Liver (tissue), 9 donors: ENCODE measurements around the gene TUBA1C. TPM values are rescaled to one million over a fixed set of nuclear protein-coding genes. Genes with fewer than 3 reads are reported as not detected.

Experiments used
- DNase-seq: peaks from one replicate; pipeline ENCODE4 v3.0.0-alpha.2; 2017; ENCODE audit warnings: low spot score
- H3K27ac ChIP-seq, 2 donors: one replicate each; pipeline ENCODE4 v1.7.0; 2013; ENCODE audit warnings: inconsistent platforms in 2 of 2, low read length in 2 of 2, control low read depth in 1 of 2, low read depth in 1 of 2, mild to moderate bottlenecking in 1 of 2
- H3K27me3 ChIP-seq, 4 donors: one replicate each; pipeline versions ENCODE4 v1.6.1 to v1.7.0; 2013; ENCODE audit warnings: low read length in 3 of 4, inconsistent platforms in 1 of 4, mild to moderate bottlenecking in 1 of 4, moderate library complexity in 1 of 4; ENCODE audit not compliant: control insufficient read depth in 4 of 4, insufficient read depth in 4 of 4
- H3K36me3 ChIP-seq, 4 donors: one replicate each; pipeline versions ENCODE4 v1.6.1 to v1.7.0; 2013; ENCODE audit warnings: low read length in 3 of 4, mild to moderate bottlenecking in 3 of 4, low read depth in 1 of 4, moderate library complexity in 1 of 4; ENCODE audit not compliant: control insufficient read depth in 4 of 4, insufficient read depth in 3 of 4
- H3K4me1 ChIP-seq, 4 donors: one replicate each; pipeline versions ENCODE4 v1.6.1 to v1.7.0; 2013; ENCODE audit warnings: low read length in 3 of 4, mild to moderate bottlenecking in 3 of 4, moderate library complexity in 1 of 4; ENCODE audit not compliant: control insufficient read depth in 4 of 4, insufficient read depth in 4 of 4
- H3K4me3 ChIP-seq, 3 donors: one replicate each; pipeline versions ENCODE4 v1.6.1 to v1.7.0; 2013; ENCODE audit warnings: low read length in 3 of 3, control low read depth in 1 of 3, low read depth in 1 of 3, mild to moderate bottlenecking in 1 of 3
- H3K9ac ChIP-seq, 2 donors: one replicate each; pipeline ENCODE4 v1.7.0; 2013; ENCODE audit warnings: low read length in 2 of 2, mild to moderate bottlenecking in 2 of 2, moderate library complexity in 2 of 2, control low read depth in 1 of 2, low read depth in 1 of 2
- H3K9me3 ChIP-seq, 4 donors: one replicate each; pipeline versions ENCODE4 v1.6.1 to v1.7.0; 2013; ENCODE audit warnings: low read length in 3 of 4; ENCODE audit not compliant: control insufficient read depth in 4 of 4
- EGR1 ChIP-seq, 2 donors: IDR thresholded peaks; 2 replicates each; pipeline ENCODE4 v1.6.1; 2016 to 2018; ENCODE audit warnings: antibody characterized with exemption in 2 of 2, low read depth in 2 of 2
- FOXA1 ChIP-seq: IDR thresholded peaks from 2 replicates; pipeline ENCODE4 v1.6.1; 2016; ENCODE audit warnings: antibody characterized with exemption
- FOXA2 ChIP-seq: IDR thresholded peaks from 2 replicates; pipeline ENCODE4 v1.6.1; 2016; ENCODE audit warnings: antibody characterized with exemption
- HNF4A ChIP-seq, 2 donors: conservative IDR thresholded peaks; 2 replicates each; pipeline ENCODE4 v1.6.1; 2016; ENCODE audit warnings: antibody characterized with exemption in 2 of 2, mild to moderate bottlenecking in 2 of 2
- HNF4G ChIP-seq: IDR thresholded peaks from 2 replicates; pipeline ENCODE4 v1.6.1; 2016; ENCODE audit warnings: antibody characterized with exemption
- JUND ChIP-seq, 2 donors: IDR thresholded peaks; 2 replicates each; pipeline ENCODE4 v1.6.1; 2016; ENCODE audit warnings: antibody characterized with exemption in 2 of 2
- RAD21 ChIP-seq, 2 donors: IDR thresholded peaks; 2 replicates each; pipeline ENCODE4 v1.6.1; 2016; ENCODE audit warnings: antibody characterized with exemption in 2 of 2, mild to moderate bottlenecking in 2 of 2
- RXRA ChIP-seq, 2 donors: IDR thresholded peaks; 2 replicates each; pipeline ENCODE4 v1.6.1; 2017 to 2018; ENCODE audit warnings: antibody characterized with exemption in 2 of 2, mild to moderate bottlenecking in 1 of 2
- SP1 ChIP-seq: IDR thresholded peaks from 2 replicates; pipeline ENCODE4 v1.6.1; 2018; ENCODE audit warnings: antibody characterized with exemption, mild to moderate bottlenecking
- YY1 ChIP-seq: IDR thresholded peaks from 2 replicates; pipeline ENCODE4 v1.6.1; 2016; ENCODE audit warnings: antibody characterized with exemption, mild to moderate bottlenecking
- WGBS: extraction: QIAGEN DNeasy Blood & Tissue Kit; methylation state at CpG from one replicate; pipeline ENCODE4 v1.1.7; 2013; 5-methylcytosine and 5-hydroxymethylcytosine counted together
- polyA plus RNA-seq, 2 donors: library from polyadenylated mRNA; stranded (reverse) in 1 of 2; unstranded in 1 of 2; fragments of 200-250 nt in 1 of 2; fragments of >200 nt in 1 of 2; fragmentation: Nextera tagmentation in 1 of 2; extraction: Ambion mirVana in 1 of 2; gene quantifications; one replicate each; pipeline versions ENCODE4 v1.2.1 to v1.2.3, GENCODE V29; 2013 to 2015
- total RNA-seq, 2 donors: library from RNA; depleted of rRNA; stranded (reverse); fragments of >200 nt; gene quantifications; one replicate each; pipeline ENCODE4 v1.2.3, GENCODE V29; 2014
- TF ChIP-seq, protein P1 (sequence below): IDR thresholded peaks from 2 replicates; pipeline ENCODE4 v1.6.1; 2016; ENCODE audit warnings: antibody characterized with exemption, mild to moderate bottlenecking
- TF ChIP-seq, protein P2 (sequence below): fragments of 150-350 bp; IDR thresholded peaks from 2 replicates; pipeline ENCODE4 v1.5.1; 2017; ENCODE audit warnings: improper control_type of control experiment, low read depth, low read length; ENCODE audit not compliant: missing input control
- TF ChIP-seq, protein P3 (sequence below): IDR thresholded peaks from 2 replicates; pipeline ENCODE4 v1.6.1; 2016; ENCODE audit warnings: antibody characterized with exemption
- donor health status: healthy.
- donor health status: healthy.
- donor health status: healthy.
- donor health status: healthy.
- donor health status: healthy.

TUBA1C gene
- total and polyA plus RNA-seq, 4 donors, result 54.6 to 162 (median 103) TPM

DNA sequence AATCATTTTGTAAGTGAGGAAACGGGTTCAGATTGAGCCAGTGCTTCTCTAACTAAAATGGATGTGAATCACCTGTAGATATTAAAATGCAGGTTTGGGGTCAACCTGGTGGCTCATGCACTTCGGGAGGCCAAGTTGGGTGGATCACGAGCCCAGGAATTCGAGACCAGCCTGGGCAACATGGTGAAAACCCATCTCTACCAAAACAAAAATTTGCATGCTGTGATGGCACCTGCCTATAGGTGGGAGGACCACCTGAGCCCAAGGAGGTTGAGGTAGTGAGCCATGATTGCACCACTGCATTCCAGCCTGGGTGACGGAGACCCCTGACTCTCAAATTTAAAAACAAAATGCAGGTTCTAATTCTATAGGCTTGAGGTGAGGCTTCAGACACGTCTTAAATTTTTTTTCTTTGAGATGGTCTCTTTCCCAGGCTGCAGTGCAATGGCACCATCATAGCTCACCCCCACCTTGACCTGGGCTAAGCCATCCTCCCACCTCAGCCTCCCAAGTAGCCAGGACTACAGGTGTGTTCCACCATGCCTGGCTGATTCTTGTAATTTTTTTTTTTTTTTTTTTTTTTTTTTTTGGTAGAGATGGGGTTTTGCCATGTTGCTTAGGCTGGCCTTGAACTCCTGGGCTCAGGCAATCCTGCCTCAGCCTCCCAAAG lies 9.0 kb downstream of the TUBA1C start:
- no peaks in the 10 kb centered on the region for H3K27me3 ChIP-seq
- TF ChIP-seq SP1 (no peak), EGR1 (IDR thresholded peaks at IDR 0.05; ENCODE audit: low read depth in 2 of 2) (no peak), RXRA (IDR thresholded peaks at IDR 0.05) (no peak), YY1 (no peak), HNF4G (no peak), FOXA1 (no peak), HNF4A (conservative IDR thresholded peaks at IDR 0.05) (no peak), FOXA2 (no peak)
- TF ChIP-seq, protein P1, sequence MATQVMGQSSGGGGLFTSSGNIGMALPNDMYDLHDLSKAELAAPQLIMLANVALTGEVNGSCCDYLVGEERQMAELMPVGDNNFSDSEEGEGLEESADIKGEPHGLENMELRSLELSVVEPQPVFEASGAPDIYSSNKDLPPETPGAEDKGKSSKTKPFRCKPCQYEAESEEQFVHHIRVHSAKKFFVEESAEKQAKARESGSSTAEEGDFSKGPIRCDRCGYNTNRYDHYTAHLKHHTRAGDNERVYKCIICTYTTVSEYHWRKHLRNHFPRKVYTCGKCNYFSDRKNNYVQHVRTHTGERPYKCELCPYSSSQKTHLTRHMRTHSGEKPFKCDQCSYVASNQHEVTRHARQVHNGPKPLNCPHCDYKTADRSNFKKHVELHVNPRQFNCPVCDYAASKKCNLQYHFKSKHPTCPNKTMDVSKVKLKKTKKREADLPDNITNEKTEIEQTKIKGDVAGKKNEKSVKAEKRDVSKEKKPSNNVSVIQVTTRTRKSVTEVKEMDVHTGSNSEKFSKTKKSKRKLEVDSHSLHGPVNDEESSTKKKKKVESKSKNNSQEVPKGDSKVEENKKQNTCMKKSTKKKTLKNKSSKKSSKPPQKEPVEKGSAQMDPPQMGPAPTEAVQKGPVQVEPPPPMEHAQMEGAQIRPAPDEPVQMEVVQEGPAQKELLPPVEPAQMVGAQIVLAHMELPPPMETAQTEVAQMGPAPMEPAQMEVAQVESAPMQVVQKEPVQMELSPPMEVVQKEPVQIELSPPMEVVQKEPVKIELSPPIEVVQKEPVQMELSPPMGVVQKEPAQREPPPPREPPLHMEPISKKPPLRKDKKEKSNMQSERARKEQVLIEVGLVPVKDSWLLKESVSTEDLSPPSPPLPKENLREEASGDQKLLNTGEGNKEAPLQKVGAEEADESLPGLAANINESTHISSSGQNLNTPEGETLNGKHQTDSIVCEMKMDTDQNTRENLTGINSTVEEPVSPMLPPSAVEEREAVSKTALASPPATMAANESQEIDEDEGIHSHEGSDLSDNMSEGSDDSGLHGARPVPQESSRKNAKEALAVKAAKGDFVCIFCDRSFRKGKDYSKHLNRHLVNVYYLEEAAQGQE, result no peak
- TF ChIP-seq, protein P2, sequence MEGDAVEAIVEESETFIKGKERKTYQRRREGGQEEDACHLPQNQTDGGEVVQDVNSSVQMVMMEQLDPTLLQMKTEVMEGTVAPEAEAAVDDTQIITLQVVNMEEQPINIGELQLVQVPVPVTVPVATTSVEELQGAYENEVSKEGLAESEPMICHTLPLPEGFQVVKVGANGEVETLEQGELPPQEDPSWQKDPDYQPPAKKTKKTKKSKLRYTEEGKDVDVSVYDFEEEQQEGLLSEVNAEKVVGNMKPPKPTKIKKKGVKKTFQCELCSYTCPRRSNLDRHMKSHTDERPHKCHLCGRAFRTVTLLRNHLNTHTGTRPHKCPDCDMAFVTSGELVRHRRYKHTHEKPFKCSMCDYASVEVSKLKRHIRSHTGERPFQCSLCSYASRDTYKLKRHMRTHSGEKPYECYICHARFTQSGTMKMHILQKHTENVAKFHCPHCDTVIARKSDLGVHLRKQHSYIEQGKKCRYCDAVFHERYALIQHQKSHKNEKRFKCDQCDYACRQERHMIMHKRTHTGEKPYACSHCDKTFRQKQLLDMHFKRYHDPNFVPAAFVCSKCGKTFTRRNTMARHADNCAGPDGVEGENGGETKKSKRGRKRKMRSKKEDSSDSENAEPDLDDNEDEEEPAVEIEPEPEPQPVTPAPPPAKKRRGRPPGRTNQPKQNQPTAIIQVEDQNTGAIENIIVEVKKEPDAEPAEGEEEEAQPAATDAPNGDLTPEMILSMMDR, result no peak
- H3K4me1 ChIP-seq, result no peaks in the 10 kb centered on the region
- no peak for DNase-seq
- H3K27ac ChIP-seq, result no peak overlapping the region
- H3K9ac ChIP-seq, result no peak overlapping the region
- H3K36me3 ChIP-seq, result peaks cover 13 to 37% (median 33%) of the 10 kb centered on the region in 4 donors
- WGBS, result 96% methylated on average over 6 of the region's 6 CpGs
- no peaks in the 10 kb centered on the region for H3K9me3 ChIP-seq
- H3K4me3 ChIP-seq, result no peak overlapping the region

DNA sequence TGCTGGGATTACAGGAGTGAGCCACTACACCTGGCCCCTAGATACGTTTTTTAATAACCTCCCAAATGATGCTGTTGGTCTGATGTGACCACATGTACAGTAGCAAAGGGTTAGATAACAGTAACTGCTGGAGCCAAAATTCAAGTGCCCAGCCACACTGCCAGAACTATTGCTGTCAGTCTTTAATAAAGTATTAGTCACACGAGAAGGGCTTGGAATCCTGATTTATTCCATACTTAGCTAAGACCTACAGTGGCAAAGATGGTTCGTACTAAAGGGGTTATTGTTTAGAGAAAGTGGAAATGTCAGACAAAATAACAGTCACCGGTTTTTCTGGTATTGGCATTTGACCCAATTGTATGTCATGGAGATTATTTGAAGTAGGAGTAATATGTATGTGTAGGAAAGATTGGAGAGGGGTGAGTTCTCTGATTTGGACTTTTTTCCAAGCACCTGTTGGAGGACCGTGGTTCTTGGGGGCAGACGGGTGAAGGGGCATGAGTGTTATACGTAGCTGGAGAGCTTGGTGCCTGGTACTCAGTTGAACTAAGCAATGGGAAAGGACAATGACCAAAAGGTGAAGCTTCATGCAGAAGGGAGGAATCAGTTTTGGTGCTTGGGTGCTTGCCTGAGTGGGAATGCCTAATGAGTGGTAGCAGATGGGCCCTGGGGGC lies 9.7 kb downstream of the TUBA1C start:
- Histone ChIP-seq H3K9me3 (no peaks in the 10 kb centered on the region), H3K27ac (no peak overlapping the region), H3K9ac (no peak overlapping the region), H3K4me1 (peaks cover 0 to 1% (median 0%) of the 10 kb centered on the region in 4 donors), H3K36me3 (peaks cover 10 to 36% (median 31%) of the 10 kb centered on the region in 4 donors), H3K27me3 (no peaks in the 10 kb centered on the region), H3K4me3 (no peak overlapping the region)
- WGBS, result 93% methylated on average over 7 of the region's 7 CpGs
- DNase-seq, result no peak
- TF ChIP-seq, protein P3, sequence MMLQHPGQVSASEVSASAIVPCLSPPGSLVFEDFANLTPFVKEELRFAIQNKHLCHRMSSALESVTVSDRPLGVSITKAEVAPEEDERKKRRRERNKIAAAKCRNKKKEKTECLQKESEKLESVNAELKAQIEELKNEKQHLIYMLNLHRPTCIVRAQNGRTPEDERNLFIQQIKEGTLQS, result no peak
- TF ChIP-seq RAD21 (IDR thresholded peaks at IDR 0.05), result no peak
- TF ChIP-seq JUND (IDR thresholded peaks at IDR 0.05), result no peak
- no peak for TF ChIP-seq YY1
- no peak for TF ChIP-seq FOXA2
- TF ChIP-seq, protein P2, result no peak
- no peak for TF ChIP-seq SP1
